GM18909 (cell line): Measurements from ENCODE around the gene PRRX2.
"Not testable (repeated sequence)": the region's sequence is repeated elsewhere in the genome, so short reads cannot be mapped to it uniquely, and the experiment has no call there.

Source experiments
- ATAC-seq: cut with Tn5 transposase; IDR thresholded peaks from one replicate; pipeline ENCODE4 v1.9.1; 2021; ENCODE audit warnings: mild to moderate bottlenecking; ENCODE audit not compliant: unreplicated experiment, poor library complexity

PRRX2 gene

DNA sequence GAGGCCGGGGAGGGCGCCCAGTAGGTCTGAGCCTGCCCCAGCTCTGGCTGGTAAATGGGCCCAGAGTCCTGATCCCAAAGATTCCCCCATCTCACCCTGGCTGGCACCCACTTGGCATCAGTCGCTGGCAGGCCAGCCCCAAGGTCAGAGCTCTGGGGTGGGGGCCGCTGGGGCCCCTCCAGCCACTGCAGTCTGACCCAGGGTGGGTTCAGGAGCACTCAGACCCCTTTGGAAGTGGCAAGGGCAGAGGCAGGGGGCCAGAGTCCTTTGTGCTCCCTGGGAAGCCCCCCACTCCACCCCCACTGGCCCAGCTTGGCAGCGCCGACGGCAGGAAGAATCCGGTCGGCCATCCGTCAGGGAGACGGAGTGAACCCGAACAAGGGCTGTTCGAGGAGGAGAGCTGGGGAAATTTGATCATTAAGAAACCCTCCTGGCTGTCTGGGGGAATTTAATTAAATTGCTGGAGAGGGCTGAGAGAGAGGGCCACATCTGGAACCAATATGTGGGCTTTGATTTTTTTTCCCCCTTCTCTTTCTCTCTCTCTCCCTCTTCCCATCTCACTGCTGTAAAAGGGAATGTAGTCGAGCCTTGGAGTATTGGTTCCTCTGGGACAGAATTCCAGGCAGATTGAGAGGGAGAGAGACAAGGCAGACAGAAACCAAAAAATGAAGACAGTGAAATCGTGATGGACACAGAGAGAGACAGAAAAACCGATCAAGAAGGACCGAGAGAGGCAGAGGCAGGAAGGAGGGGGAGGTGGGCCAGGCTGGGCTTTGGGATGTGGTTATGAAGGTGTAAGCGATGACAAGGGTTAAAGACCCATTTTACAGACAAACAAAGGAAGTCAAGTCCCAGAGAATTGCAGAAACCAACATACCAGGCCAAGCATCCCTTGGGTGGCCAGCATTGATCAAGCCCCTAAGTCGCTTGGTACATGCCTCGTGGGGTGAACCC is 15.4 kb upstream of the PRRX2 start:
- no peak for ATAC-seq

DNA sequence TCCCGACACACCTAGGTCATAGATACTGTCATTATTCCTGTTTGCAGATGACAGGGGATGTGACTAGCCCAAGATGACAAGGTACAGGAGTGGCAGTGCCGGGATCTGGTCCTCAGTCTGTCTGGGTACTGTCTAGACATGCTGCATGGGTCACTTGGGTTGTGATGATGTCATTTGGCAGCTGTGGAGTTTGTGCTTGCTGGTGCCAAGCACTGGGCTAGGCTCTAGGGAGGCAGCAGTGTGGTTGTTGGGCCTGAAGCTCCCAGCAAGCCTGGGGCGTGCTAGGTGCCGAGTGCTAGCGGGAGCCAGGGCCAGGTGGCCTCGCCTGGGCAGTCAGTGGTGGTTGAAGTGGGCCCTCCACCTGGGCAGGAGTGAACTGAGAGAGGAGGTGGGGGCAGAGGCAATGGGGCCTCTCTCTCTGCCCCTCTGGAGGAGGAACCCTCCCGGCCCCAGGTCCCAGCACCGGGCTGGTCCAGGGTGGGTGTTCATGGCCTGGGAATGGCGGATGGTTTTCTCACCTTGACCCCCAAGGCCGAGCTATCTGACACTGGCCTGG is 14.7 kb upstream of the PRRX2 start:
- ATAC-seq: no peak

DNA sequence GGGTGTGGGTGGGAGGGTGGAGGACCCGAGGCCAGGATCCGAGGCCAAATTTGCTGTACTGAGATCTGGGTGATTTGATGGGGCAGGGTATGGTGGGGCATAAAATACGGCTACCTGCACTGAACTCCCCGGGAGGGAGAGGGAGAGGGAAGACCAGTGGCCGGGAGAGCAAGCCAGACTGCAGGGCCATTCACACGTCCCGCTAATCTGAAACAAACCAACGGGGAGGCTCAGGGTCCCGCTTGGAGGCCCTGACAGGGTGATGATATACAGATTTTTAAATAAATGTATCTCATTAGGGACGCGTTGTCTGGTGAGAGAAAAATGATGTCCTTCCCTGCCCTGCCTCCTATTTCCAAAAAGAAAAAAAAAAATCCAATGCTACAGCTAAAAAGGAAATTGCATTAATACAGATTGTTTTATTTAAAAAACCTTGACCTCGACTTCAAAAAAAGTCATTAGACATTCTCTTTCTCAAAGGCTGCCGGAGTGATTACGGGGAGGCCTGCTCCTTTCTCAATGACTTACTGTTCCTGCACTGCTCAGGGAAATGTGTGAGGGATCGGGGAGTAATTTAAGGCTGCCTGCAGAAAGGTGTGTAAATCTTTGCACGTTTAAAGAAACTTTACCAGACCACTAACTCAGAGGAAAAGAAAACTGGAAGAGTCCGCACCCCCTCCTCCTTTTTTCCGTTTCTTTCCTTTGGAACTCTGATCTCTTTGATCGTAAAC is 11.5 kb upstream of the PRRX2 start:
- no peak for ATAC-seq

DNA sequence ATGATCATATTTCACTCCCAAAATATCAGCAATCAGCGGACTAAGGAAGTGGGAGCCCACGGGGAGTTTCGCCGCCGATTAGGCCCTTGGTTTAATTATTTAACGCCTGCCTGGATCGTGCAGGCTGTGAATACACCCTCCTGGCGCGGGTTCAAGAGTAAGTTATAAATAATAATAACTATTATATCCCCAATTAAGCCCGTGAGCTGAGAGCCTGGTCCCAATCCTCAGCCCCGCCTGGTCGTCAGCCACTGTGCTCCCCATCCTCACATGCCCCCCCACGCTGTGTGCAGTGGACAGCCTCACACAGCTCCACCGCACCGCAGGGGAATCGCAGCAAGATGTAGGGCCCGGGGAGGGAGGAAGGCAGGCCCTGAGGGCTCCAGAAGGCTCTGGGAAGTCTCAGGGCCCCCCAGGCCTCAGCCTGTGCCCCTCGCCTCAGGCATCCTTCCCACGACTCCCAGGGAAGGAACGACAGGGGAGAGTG is 10.8 kb upstream of the PRRX2 start:
- ATAC-seq: no peak

DNA sequence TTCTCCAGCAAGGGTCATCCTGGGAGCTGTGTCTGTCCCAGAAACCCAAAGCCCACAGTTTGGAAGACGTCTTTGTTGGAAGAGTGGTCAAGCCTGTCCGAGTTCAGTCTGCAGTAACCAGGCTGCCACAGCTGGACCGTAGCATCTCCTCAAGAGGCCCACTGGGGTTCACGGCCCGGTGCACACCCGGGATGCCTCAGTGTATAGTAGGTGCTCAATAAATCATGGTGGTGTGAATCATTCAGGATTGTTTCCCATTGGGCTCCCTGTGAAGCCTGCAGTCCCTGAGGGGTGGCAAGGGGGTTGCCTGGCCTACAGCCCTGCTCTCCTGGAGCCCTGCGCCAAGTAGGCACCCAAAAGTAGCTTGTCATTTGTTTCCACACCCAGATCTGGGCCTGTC is 10.3 kb upstream of the PRRX2 start:
- no peak for ATAC-seq

DNA sequence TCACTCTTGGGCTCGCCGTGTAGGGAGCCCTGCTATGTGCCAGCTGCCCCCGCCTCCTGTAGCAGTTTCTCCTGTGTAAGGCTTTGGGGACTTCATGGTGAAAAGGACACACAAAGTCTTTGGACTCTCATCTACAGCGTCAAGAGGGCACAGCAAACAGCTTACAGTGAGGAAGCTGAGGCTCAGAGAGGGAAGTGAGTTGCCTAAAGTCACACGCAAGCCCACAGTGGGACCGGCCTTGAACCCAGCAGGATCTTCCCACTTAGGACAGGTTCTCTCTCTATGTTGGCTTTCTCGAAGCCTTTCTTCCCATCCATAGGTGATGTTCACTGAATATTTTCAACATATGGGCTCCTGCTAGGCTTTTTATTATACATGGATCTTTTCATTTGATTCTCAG is 9.8 kb upstream of the PRRX2 start:
- no peak for ATAC-seq

DNA sequence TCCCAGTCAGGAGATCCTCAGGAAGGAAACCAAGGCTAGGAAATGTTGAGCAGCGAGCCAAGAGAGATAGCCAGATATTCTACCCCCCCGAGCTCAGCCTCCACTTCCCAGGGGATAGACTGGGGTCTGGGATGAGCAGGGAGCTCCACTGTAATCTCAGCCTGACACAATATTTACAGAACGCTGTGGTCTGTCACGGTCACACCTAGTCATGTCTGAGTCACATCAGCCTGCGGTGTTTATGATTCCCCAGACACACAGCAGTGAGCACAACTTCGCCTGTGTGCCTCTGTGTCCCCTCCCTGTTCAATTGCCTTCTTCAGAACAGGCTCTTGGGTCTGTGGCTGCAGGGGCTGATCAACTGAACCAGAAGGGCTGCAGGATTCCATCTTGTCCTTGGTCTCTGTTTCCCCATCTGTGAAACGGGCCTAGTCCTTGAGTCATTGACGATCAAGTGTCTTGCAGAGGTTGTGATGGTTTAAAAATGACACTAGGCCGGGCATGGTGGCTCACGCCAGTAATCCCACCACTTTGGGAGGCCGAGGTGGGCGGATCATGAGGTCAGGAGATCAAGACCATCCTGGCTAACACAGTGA is 8.6 kb upstream of the PRRX2 start:
- ATAC-seq: no peak

DNA sequence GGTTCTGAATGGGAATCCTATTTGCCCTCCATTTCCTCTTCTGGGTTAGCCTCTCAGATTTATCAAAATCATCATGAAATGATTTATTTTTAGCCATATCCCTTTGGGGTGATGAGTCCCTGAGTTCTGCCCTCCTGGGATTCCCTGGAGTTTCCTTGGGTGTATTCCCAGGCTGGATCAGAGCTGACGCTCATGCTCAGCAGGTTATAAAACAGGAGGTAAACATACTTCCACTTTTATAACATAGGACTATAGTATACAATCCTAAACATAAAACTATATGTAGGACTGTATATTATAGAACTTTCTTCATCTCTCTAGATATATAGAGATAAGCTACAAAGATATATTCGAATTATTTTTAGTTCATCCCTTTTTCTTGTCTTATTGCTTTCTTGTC is 4.4 kb upstream of the PRRX2 start:
- no peak for ATAC-seq

DNA sequence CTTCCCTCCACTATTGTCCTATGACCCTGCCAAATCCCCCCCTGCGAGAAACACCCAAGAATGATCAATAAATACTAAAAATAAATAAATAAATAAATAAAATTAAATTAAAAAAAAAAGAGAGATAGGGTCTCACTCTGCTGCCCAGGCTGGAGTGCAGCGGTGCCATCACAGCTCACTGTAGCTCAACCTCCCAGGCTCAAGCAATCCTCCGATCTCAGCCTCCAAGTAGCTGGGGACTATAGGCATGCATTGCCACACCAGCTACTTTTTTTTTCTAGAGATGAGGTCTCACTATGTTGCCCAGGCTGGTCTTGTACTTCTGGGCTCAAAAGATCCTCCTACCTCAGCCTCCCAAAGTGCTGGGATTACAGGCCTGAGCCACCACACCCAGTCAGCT is 3.2 kb upstream of the PRRX2 start:
- not testable (repeated sequence) for ATAC-seq

DNA sequence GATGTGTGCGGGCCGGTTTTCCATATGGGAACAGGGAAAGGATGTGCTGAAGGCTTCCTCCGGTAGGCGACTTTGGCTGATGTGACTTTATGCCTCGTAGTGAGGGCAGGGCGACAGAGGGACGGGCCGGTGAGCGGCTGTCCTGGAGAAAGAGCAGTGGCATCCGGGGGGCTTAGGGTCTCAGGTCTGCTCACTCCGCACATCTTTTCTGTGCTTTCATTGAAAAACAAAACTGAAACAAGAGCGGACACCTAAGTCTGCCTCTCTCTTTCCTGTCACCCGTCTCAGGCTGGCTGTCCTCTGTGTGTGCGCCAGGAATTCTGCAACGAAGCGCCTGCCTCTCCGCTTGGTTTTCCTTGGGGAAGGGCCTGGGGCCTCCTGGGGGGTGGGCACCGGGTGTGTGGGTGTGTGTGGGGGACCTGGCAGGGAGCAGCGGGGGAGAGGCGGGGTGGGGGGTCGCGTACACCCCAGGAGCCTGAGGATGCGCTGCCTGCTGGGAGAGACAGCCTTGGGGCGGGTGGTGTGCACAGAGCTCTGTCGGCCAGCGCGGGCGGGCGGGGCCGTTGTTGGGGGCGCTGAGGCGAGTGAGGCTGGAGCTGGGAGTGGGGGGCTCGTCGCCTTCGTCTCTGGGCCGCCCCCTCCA is 580 bp upstream of the PRRX2 start:
- ATAC-seq: no peak

DNA sequence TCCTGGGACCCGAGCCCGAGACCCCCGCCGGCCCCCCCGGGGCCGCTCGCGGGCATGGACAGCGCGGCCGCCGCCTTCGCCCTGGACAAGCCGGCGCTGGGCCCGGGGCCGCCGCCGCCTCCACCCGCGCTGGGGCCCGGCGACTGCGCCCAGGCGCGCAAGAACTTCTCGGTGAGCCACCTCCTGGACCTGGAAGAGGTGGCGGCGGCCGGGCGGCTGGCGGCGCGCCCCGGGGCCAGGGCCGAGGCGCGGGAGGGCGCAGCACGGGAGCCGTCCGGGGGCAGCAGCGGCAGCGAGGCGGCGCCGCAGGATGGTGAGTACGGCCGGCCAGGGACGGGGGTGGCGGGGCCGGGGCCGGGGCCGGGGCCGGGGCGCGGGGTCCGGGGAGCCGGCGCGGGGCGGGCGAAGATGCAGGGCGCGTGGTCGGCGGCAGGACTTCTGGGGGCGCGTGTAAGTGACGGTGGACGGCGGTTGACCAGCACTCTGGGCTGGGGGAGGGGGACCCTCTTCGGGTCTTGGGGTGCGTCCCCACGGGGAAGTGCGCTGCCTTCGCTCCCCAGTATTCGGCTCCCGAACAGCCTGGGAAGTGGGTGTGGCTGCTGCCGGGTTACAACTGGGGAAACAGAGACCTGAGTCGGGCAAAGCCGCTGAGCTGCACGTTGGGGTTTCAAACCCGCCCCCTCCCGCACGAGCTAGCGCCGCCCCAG is 520 bp downstream of the PRRX2 start:
- ATAC-seq: no peak

DNA sequence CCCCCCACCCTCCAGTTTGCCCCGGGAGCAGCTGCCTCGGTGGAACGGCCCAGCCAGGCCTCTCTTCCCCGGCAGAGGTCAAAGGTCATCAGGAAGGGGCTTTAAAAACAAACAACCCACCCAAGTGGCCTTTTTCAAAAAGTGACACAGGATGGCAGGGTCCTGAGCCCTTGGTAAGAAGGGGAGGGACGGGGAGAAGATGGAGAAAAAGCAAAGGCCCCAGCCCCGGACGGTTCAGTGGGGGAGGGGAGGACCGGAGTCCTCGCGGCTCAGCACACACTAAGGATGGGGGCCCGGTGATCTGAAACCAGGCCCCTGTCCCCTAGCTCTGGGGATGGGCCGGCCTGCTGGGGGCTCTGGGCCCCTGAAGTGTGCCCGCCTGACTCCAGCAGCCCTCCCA is 1.1 kb downstream of the PRRX2 start:
- no peak for ATAC-seq

DNA sequence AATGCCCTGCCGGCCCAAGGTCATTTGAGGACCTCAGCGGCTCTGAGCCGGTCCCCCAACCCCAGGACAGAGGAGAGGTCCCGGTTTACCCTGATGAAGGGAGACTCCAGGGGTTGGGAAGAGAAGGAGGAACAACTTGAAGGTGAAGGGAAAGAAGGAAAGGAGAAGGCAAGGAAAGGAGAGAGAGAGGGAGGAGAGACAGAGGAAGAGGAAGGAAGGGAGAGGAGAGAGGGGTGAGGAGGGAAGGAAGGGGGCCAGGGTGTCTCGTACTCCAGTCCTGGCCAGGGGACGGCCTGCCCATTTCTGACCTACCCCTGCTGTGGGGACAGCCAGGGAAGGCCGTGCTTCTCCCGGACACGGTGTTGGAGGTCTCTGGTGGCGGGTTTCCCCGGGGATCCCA is 1.9 kb downstream of the PRRX2 start:
- ATAC-seq: no peak

DNA sequence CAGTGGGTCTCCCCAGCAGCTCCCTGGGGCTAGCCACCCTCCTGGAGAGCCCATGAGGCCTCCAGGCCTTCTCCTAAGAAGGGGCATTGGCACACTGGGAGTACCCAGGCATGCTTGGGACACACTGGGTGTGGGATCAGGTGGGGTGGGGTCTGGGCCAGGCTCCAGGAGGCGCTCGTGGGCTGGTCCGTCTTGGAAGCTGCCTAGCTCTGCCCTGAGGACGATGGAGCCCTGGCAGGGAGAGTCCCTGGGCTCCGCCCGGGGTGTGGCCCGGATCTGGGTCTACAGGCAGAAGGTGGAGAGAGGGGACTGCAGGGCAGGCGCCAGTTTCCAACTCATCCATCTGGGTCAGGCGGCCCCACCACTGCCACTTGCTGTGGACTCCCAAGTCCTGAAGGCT is 2.4 kb downstream of the PRRX2 start:
- ATAC-seq: no peak

DNA sequence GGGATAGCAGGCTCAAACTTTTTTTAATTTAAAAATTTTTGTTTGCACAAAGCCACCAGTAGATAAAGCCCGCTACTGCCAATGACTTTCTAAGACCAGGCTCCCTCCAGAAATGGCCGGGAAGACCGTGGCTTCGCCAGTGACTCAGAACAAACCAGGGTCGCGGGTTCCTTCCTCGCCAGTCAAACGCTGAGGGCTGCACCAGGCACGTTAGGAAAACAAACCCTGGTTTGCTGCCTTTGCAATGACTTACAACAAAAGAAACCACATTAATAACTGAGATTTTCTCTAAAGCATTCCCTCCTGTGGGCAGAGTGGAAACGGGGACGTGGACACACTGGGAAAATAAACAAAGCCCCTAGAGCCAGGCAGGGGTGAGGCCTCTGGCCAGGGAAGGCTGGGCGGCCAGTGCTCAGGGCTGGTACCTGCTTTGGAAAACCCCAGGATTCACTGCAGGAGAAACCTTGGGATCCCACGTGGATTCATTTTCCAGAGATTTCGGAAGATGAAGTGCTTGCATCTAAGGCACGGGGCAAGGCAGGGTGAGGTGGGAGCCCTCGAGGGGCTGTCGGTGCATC is 3.8 kb downstream of the PRRX2 start:
- no peak for ATAC-seq

DNA sequence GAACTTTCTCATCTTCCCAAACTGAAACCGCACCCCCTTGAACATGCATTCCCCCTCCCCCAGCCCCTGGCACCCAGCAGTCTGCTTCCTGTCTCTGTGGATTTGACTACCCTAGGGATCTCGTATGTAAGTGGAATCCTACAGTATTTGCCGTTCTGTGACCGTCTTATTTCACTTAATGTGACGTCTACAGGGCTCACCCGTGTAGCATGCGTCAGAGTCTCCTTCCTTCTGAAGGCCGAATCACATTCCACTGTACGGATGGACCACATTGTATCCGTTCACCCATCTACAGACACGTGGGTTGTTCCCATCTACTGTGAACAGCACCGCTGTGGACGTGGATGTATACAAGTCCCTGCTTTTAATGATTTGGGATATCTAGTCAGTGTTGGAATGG is 4.5 kb downstream of the PRRX2 start:
- ATAC-seq: no peak

DNA sequence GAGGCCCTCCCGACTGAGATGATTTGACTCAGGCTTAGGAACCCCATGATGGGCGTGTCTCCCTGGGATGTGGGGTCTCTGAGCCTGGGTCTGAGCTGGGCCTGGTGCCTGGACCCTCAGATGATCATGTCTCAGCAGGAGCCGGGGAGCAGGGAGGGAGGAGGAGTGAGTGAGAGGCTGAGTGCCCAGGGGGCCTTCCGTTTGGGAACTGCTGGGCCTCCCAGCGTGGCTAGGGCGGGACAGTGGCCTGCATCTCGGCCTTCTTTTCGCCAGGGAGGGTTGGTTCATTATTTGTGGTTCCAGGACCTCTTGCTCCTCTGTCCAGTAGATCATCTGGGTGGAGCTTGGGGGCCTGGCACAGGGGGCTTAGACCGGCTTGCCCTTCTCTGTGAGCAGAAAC is 5.6 kb downstream of the PRRX2 start:
- no peak for ATAC-seq

DNA sequence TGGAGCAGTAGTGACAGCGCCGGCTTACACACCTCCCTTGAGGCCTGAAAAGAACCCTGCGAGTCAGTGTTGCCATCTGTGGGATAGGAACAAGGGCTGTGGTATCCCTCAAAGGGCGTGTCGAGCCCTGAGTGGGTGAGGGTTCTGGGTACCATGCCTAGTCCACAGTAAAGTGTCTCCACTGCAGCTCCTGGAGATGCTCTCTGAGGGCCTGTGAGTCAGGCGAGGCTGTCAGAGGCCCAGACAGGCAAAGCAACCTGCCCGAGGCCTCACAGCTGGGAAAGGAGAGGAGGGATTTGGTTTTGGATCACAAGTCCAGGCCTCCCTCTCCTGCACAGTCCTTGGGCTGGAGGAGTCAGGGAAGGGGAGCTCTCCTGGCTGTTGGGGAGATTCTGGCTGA is 6.1 kb downstream of the PRRX2 start:
- ATAC-seq: no peak

DNA sequence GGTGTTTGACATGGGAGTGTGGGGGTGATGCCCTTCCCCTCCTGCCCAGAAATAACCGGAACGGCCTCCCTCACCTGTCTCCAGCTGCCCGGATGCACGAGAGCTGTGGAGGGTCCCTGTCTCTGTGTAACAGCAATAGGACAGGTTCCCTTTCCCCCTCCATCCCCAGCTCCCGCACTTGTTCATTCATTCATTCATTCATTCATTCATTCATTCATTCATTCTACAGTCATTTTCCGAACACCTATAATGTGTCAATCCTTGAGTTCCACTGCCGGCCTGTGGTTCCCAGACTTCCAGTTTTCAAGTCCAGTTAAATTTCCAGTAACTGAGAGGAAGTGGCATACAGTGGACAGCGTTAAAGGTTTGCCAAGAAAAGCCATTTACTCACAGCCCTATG is 7.3 kb downstream of the PRRX2 start:
- ATAC-seq: no peak
